ENCODE data around the gene CD300LB. TPM values are rescaled to one million over a fixed set of nuclear protein-coding genes. Genes with fewer than 3 reads are reported as not detected.

CD300LB gene
- total RNA-seq, 1 donor from 2014 or later, result not detected

DNA sequence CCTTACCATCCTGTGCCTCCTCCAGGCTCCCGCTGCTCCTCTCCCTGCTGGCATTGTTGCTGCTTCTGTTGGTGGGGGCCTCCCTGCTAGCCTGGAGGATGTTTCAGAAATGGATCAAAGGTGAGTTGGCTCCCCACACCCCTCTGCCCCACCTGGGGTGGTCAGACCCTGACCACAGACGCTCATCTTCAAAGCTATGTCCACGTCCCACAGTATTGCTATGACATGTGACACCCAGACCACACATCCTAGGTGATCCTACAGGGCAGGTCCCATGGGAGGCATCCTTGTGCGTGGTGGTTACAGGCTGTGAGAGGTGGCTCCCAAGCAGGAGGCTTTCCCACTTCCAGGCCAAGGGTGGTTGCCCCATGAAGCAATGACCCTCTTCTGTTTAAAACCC is 53.9 kb downstream of the CD300LB start:
- Mint-ChIP-seq H3K36me3 (ENCODE audit: low read depth, unreplicated experiment) (no peaks in the 10 kb centered on the region), H3K27me3 (ENCODE audit: low read depth, unreplicated experiment) (peaks cover 71% of the 10 kb centered on the region), H3K9me3 (ENCODE audit: unreplicated experiment) (peaks cover 21% of the 10 kb centered on the region), H3K4me1 (ENCODE audit: low read depth, unreplicated experiment) (no peaks in the 10 kb centered on the region), H3K27ac (ENCODE audit: unreplicated experiment) (no peak overlapping the region), H3K4me3 (ENCODE audit: unreplicated experiment) (no peak overlapping the region)
- Histone ChIP-seq H4K20me1 (ENCODE audit: insufficient read depth, low read length) (no peaks in the 10 kb centered on the region), H3K27ac (ENCODE audit: low read depth, low read length) (no peak overlapping the region), H3K79me2 (ENCODE audit: insufficient read depth, low read length) (no peaks in the 10 kb centered on the region), H3K4me2 (ENCODE audit: low read length) (no peak overlapping the region), H3K4me1 (ENCODE audit: insufficient read depth, low read length) (no peaks in the 10 kb centered on the region), H3K36me3 (ENCODE audit: insufficient read depth, low read length) (no peaks in the 10 kb centered on the region), H3K9me3 (ENCODE audit: insufficient read depth, low read depth, low read length) (no peaks in the 10 kb centered on the region), H3K4me3 (ENCODE audit: insufficient read depth, low read depth, low read length) (no peak overlapping the region), H2AFZ (ENCODE audit: low read depth, low read length) (no peak overlapping the region), H3K9ac (ENCODE audit: low read length) (no peak overlapping the region), H3K27me3 (ENCODE audit: insufficient read depth, low read length) (peaks cover 2% of the 10 kb centered on the region)
- TF ChIP-seq, protein P1, sequence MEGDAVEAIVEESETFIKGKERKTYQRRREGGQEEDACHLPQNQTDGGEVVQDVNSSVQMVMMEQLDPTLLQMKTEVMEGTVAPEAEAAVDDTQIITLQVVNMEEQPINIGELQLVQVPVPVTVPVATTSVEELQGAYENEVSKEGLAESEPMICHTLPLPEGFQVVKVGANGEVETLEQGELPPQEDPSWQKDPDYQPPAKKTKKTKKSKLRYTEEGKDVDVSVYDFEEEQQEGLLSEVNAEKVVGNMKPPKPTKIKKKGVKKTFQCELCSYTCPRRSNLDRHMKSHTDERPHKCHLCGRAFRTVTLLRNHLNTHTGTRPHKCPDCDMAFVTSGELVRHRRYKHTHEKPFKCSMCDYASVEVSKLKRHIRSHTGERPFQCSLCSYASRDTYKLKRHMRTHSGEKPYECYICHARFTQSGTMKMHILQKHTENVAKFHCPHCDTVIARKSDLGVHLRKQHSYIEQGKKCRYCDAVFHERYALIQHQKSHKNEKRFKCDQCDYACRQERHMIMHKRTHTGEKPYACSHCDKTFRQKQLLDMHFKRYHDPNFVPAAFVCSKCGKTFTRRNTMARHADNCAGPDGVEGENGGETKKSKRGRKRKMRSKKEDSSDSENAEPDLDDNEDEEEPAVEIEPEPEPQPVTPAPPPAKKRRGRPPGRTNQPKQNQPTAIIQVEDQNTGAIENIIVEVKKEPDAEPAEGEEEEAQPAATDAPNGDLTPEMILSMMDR (IDR thresholded peaks at IDR 0.05; ENCODE audit: insufficient read depth, low read depth, low read length), result no peak
- no peak for TF ChIP-seq EZH2 (IDR thresholded peaks at IDR 0.05; ENCODE audit: insufficient read depth, low read length)
- DNase-seq (ENCODE audit: low read depth) (no peak), FAIRE-seq (no peak)

DNA sequence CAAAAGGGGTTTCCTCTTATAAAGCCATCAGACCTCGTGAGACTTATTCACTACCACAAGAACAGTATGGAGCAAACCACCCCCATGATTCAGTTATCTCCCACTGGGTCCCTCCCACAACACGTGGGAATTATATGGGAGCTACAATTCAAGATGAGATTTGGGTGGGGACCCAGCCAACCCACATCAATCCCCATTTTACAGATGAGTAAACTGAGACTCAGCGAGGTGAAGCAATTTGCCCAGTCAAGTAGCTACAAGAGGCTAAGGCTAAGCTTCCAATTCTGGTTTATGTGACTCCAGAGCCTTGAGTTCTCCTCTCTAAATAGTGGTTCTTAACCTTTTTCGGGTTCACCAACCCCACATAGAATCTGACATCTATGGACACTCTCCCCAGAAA is 56.1 kb downstream of the CD300LB start:
- H3K4me1 ChIP-seq (ENCODE audit: insufficient read depth, low read length), result no peaks in the 10 kb centered on the region
- no peak overlapping the region for H3K27ac Mint-ChIP-seq (ENCODE audit: unreplicated experiment)
- H3K9ac ChIP-seq (ENCODE audit: low read length), result no peak overlapping the region
- H3K4me2 ChIP-seq (ENCODE audit: low read length), result no peak overlapping the region
- H3K27me3 ChIP-seq (ENCODE audit: insufficient read depth, low read length), result peaks cover 2% of the 10 kb centered on the region
- no peak for FAIRE-seq
- no peaks in the 10 kb centered on the region for H3K36me3 ChIP-seq (ENCODE audit: insufficient read depth, low read length)
- TF ChIP-seq EZH2 (IDR thresholded peaks at IDR 0.05; ENCODE audit: insufficient read depth, low read length), result no peak
- TF ChIP-seq, protein P1 (IDR thresholded peaks at IDR 0.05; ENCODE audit: insufficient read depth, low read depth, low read length), result no peak
- H3K4me1 Mint-ChIP-seq (ENCODE audit: low read depth, unreplicated experiment), result no peaks in the 10 kb centered on the region
- no peaks in the 10 kb centered on the region for H4K20me1 ChIP-seq (ENCODE audit: insufficient read depth, low read length)
- H3K27ac ChIP-seq (ENCODE audit: low read depth, low read length), result no peak overlapping the region
- peaks cover 57% of the 10 kb centered on the region for H3K27me3 Mint-ChIP-seq (ENCODE audit: low read depth, unreplicated experiment)
- H3K4me3 ChIP-seq (ENCODE audit: insufficient read depth, low read depth, low read length), result no peak overlapping the region
- no peak for DNase-seq (ENCODE audit: low read depth)
- H3K79me2 ChIP-seq (ENCODE audit: insufficient read depth, low read length), result no peaks in the 10 kb centered on the region
- no peaks in the 10 kb centered on the region for H3K9me3 ChIP-seq (ENCODE audit: insufficient read depth, low read depth, low read length)
- no peaks in the 10 kb centered on the region for H3K36me3 Mint-ChIP-seq (ENCODE audit: low read depth, unreplicated experiment)
- H3K9me3 Mint-ChIP-seq (ENCODE audit: unreplicated experiment), result peaks cover 21% of the 10 kb centered on the region
- H3K4me3 Mint-ChIP-seq (ENCODE audit: unreplicated experiment), result no peak overlapping the region
- no peak overlapping the region for H2AFZ ChIP-seq (ENCODE audit: low read depth, low read length)

DNA sequence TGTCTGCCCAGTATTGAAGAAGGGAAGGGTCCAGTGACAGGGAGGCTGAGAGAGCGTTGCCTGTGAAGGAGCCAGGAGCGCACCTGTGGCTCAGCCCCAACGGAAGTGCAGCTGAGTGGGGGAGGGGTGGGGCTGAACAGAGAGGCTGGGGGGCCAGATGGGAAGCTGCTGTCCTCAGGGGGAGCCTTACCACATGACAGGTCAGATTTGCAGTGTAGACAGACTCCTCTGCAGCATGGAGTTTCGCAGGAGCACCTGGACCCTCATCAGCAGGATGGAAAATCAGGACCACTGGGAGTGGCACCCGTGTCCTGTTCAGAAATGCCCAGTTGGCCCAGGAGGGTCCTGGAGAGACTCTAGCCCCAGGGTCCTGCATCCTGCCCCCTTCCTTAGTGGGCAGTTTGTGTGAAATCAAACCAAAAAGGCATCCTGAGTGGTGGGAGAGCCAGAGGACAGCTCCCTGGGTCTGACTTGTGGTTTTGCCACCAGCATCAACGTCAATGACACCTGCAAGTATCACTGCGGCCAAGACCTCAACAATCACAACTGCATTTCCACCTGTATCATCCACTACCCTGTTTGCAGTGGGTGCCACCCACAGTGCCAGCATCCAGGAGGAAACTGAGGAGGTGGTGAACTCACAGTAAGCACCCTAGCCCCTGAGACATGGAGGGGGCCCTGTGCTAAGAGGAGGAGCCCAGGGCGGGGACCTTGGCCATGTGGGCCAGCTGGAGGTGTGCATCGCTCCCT is 57.1 kb downstream of the CD300LB start:
- no peaks in the 10 kb centered on the region for H3K4me1 Mint-ChIP-seq (ENCODE audit: low read depth, unreplicated experiment)
- no peaks in the 10 kb centered on the region for H3K36me3 ChIP-seq (ENCODE audit: insufficient read depth, low read length)
- peaks cover 21% of the 10 kb centered on the region for H3K9me3 Mint-ChIP-seq (ENCODE audit: unreplicated experiment)
- TF ChIP-seq EZH2 (IDR thresholded peaks at IDR 0.05; ENCODE audit: insufficient read depth, low read length), result no peak
- TF ChIP-seq, protein P1 (IDR thresholded peaks at IDR 0.05; ENCODE audit: insufficient read depth, low read depth, low read length), result no peak
- no peak overlapping the region for H3K4me2 ChIP-seq (ENCODE audit: low read length)
- H3K4me3 Mint-ChIP-seq (ENCODE audit: unreplicated experiment), result no peak overlapping the region
- H2AFZ ChIP-seq (ENCODE audit: low read depth, low read length), result no peak overlapping the region
- H3K79me2 ChIP-seq (ENCODE audit: insufficient read depth, low read length), result no peaks in the 10 kb centered on the region
- DNase-seq (ENCODE audit: low read depth) (no peak), FAIRE-seq (no peak)
- H3K4me3 ChIP-seq (ENCODE audit: insufficient read depth, low read depth, low read length), result no peak overlapping the region
- H3K9me3 ChIP-seq (ENCODE audit: insufficient read depth, low read depth, low read length), result no peaks in the 10 kb centered on the region
- H3K27ac Mint-ChIP-seq (ENCODE audit: unreplicated experiment), result no peak overlapping the region
- no peaks in the 10 kb centered on the region for H4K20me1 ChIP-seq (ENCODE audit: insufficient read depth, low read length)
- H3K9ac ChIP-seq (ENCODE audit: low read length), result no peak overlapping the region
- H3K4me1 ChIP-seq (ENCODE audit: insufficient read depth, low read length), result no peaks in the 10 kb centered on the region
- peaks cover 2% of the 10 kb centered on the region for H3K27me3 ChIP-seq (ENCODE audit: insufficient read depth, low read length)
- H3K27ac ChIP-seq (ENCODE audit: low read depth, low read length), result no peak overlapping the region
- no peaks in the 10 kb centered on the region for H3K36me3 Mint-ChIP-seq (ENCODE audit: low read depth, unreplicated experiment)
- peaks cover 54% of the 10 kb centered on the region for H3K27me3 Mint-ChIP-seq (ENCODE audit: low read depth, unreplicated experiment)

Data from astrocyte (in vitro differentiated cells and primary cell).